UCSD-AML1 (cell line): ENCODE data around the gene PNPLA2.

ENCODE experiments used
- DNase-seq: peaks from one replicate; lab custom pipeline; 2025; ENCODE audit not compliant: unreplicated experiment; lab: John Stamatoyannopoulos, UW

The PNPLA2 gene

GRCh38 chr11:818396-819128 lies at the start of gene PNPLA2:
PNPLA2 (plus strand) TSS chr11:818914; CDS start chr11:819719, 805 bp downstream.
- DNase-seq = no peak

GRCh38 chr11:769887-770641 lies 48.6 kb upstream of the PNPLA2 start:
- no peak for DNase-seq

- DNase-seq = no peak
Measured at GRCh38 chr11:770642-771616, 47.8 kb upstream of the PNPLA2 start.

GRCh38 chr11:771617-772204 lies 47.0 kb upstream of the PNPLA2 start:
- no peak for DNase-seq

- no peak for DNase-seq
Measured at GRCh38 chr11:772429-773390, 46.0 kb upstream of the PNPLA2 start.

- no peak for DNase-seq
Measured at GRCh38 chr11:773425-773824, 45.3 kb upstream of the PNPLA2 start.

- no peak for DNase-seq
Measured at GRCh38 chr11:773830-774229, 44.9 kb upstream of the PNPLA2 start.

GRCh38 chr11:774873-775592 lies 43.7 kb upstream of the PNPLA2 start:
- DNase-seq = no peak

GRCh38 chr11:776263-776560 lies 42.5 kb upstream of the PNPLA2 start:
- no peak for DNase-seq

- DNase-seq = peak; percentile 61
Measured at GRCh38 chr11:776561-777287, 42.0 kb upstream of the PNPLA2 start.

- DNase-seq = peak; percentile 92
Measured at GRCh38 chr11:777288-778255, 41.1 kb upstream of the PNPLA2 start, which contains the start of gene GATD1. GATD1 (minus strand) TSS chr11:777487; CDS start chr11:777462, 25 bp downstream.

- no peak for DNase-seq
Measured at GRCh38 chr11:778976-779954, 39.4 kb upstream of the PNPLA2 start.

- no peak for DNase-seq
Measured at GRCh38 chr11:779955-780532, 38.7 kb upstream of the PNPLA2 start.

GRCh38 chr11:782264-783174 lies 36.2 kb upstream of the PNPLA2 start:
- no peak for DNase-seq

- no peak for DNase-seq
Measured at GRCh38 chr11:783581-784015, 35.1 kb upstream of the PNPLA2 start.
